Right renal pelvis (tissue), 4 donors: ENCODE results near the gene MTO1. TPM values are rescaled to one million over a fixed set of nuclear protein-coding genes. Genes with fewer than 3 reads are reported as not detected.
"Not testable (repeated sequence)": the region's sequence is repeated elsewhere in the genome, so short reads cannot be mapped to it uniquely, and the experiment has no call there.

Experiments
- DNase-seq, 4 donors: peaks; one replicate each; pipeline ENCODE4 v3.0.0-alpha.2; 2013; ENCODE audit warnings: low read depth in 4 of 4, low spot score in 3 of 4, missing footprints in 1 of 4
- polyA plus RNA-seq, 4 donors: library from polyadenylated mRNA; unstranded; fragments of 120-200 nt; gene quantifications; one replicate each; pipeline ENCODE4 v1.2.1, GENCODE V29; 2013; ENCODE audit not compliant: insufficient read length in 4 of 4

Gene MTO1
- polyA plus RNA-seq, 4 donors, result 29.8 to 39.1 (median 35.5) TPM

GRCh38 chr6:73503027-73503772 is 41.7 kb downstream of the MTO1 start:
- DNase-seq, result no peak

GRCh38 chr6:73504160-73504559 is 42.6 kb downstream of the MTO1 start:
- DNase-seq, result no peak

GRCh38 chr6:73505142-73505541 is 43.6 kb downstream of the MTO1 start:
- no peak for DNase-seq

- DNase-seq, result not testable (repeated sequence)
Measured at GRCh38 chr6:73505705-73506104, 44.2 kb downstream of the MTO1 start.

- DNase-seq, result no peak
Measured at GRCh38 chr6:73506246-73506645, 44.7 kb downstream of the MTO1 start.

GRCh38 chr6:73508776-73509175 is 47.2 kb downstream of the MTO1 start:
- DNase-seq, result no peak

- no peak for DNase-seq
Measured at GRCh38 chr6:73509851-73510250, 48.3 kb downstream of the MTO1 start.

- no peak for DNase-seq
Measured at GRCh38 chr6:73511796-73512195, 50.3 kb downstream of the MTO1 start.

- DNase-seq, result no peak
Measured at GRCh38 chr6:73513496-73513854, 51.9 kb downstream of the MTO1 start.

- no peak for DNase-seq
Measured at GRCh38 chr6:73514746-73515110, 53.2 kb downstream of the MTO1 start.

GRCh38 chr6:73515204-73515655 is 53.7 kb downstream of the MTO1 start:
- no peak for DNase-seq

- DNase-seq, result no peak
Measured at GRCh38 chr6:73516514-73517489, 55.3 kb downstream of the MTO1 start.

GRCh38 chr6:73518100-73518981 is 56.8 kb downstream of the MTO1 start:
- not testable (repeated sequence) for DNase-seq

- DNase-seq, result not testable (repeated sequence)
Measured at GRCh38 chr6:73518982-73519881, 57.7 kb downstream of the MTO1 start.

GRCh38 chr6:73519926-73520687 is 58.6 kb downstream of the MTO1 start:
- peak in 1 of 4 donors; percentile 55 for DNase-seq

- peak; percentile 99 to 100 (median 99) for DNase-seq
Measured at GRCh38 chr6:73520688-73521350, 59.3 kb downstream of the MTO1 start, which contains the start of gene EEF1A1. Gene EEF1A1 (minus strand): TSS chr6:73521032. CDS start chr6:73520026, 1,006 bp downstream.

- DNase-seq, result peak in 2 of 4 donors; percentile 62 to 84
Measured at GRCh38 chr6:73521351-73521985, 59.9 kb downstream of the MTO1 start.
